Activated CD4-positive, alpha-beta T cell treated with anti-CD3 and anti-CD28 coated beads, Interleukin-2, Interleukin-4, amounts not matched to agents 100 ng/mL and 50 ng/mL, durations not matched to agents 16 hours and 8 hours (primary cell): ENCODE results near the gene CSGALNACT2.

ENCODE experiments used
- DNase-seq: peaks from one replicate; pipeline ENCODE4 v3.0.0-alpha.2; 2020; ENCODE audit warnings: low spot score

CSGALNACT2 gene

GRCh38 chr10:43230101-43230908 lies 92.1 kb downstream of the CSGALNACT2 start:
- DNase-seq, result no peak

GRCh38 chr10:43230909-43231522 lies 92.8 kb downstream of the CSGALNACT2 start:
- DNase-seq, result no peak

- peak; percentile 31 for DNase-seq
Observed at GRCh38 chr10:43231523-43232078, 93.4 kb downstream of the CSGALNACT2 start.

- no peak for DNase-seq
Observed at GRCh38 chr10:43233601-43234430, 95.6 kb downstream of the CSGALNACT2 start.

- DNase-seq, result no peak
Observed at GRCh38 chr10:43234471-43235041, 96.3 kb downstream of the CSGALNACT2 start.
